Uterus (tissue), 4 donors: ENCODE data around the gene MTF1. TPM values are rescaled to one million over a fixed set of nuclear protein-coding genes. Genes with fewer than 3 reads are reported as not detected.

ENCODE experiments used
- DNase-seq, 2 donors: peaks; one replicate each; pipeline ENCODE4 v3.0.0-alpha.2; 2019 to 2020
- H3K27ac ChIP-seq, 2 donors: fragments of 200-600 bp; sonication (generic); 1 replicate in 1 of 2; 2 replicates in 1 of 2; pipeline ENCODE4 v1.5.1; 2016 to 2018
- H3K27me3 ChIP-seq, 2 donors: fragments of 200-600 bp; sonication (generic); one replicate each; pipeline ENCODE4 v1.5.1; 2018 to 2019; ENCODE audit warnings: control low read depth in 1 of 2
- H3K36me3 ChIP-seq, 2 donors: fragments of 200-600 bp; sonication (generic); one replicate each; pipeline ENCODE4 v1.5.1; 2019; ENCODE audit warnings: control low read depth in 1 of 2
- H3K4me1 ChIP-seq, 2 donors: fragments of 200-600 bp; sonication (generic); one replicate each; pipeline ENCODE4 v1.5.1; 2018 to 2019; ENCODE audit warnings: control low read depth in 1 of 2
- H3K4me3 ChIP-seq, 2 donors: fragments of 200-600 bp; sonication (generic); 1 replicate in 1 of 2; 2 replicates in 1 of 2; pipeline ENCODE4 v1.5.1; 2018 to 2019; ENCODE audit warnings: mild to moderate bottlenecking in 1 of 2
- H3K9me3 ChIP-seq, 2 donors: fragments of 200-600 bp; sonication (generic); one replicate each; pipeline ENCODE4 v1.5.1; 2019; ENCODE audit warnings: control low read depth in 1 of 2
- POLR2A ChIP-seq, 2 donors: fragments of 450-650 bp; IDR thresholded peaks; one replicate each; pipeline ENCODE4 v1.6.1; 2016; ENCODE audit warnings: antibody characterized with exemption in 2 of 2, mild to moderate bottlenecking in 1 of 2, moderate library complexity in 1 of 2
- intact Hi-C: fragments of 100-400 bp; cut with DNase I; formaldehyde crosslinking; loops from one replicate; pipeline ENCODE4 v1.15.1; 2023; ENCODE audit warnings: low total_unique reads
- total RNA-seq, 4 donors: library from RNA; depleted of rRNA in 3 of 4; stranded (reverse); fragments of >200 nt in 3 of 4; gene quantifications; one replicate each; pipeline versions ENCODE4 v1.1.0 to v1.2.4, GENCODE V29; 2014 to 2023
- TF ChIP-seq, protein P1 (sequence below), 4 experiments: fragments of 200-600 bp in 2 of 4; fragments of 450-650 bp in 2 of 4; sonication (generic) in 2 of 4; IDR thresholded peaks; one replicate each; pipeline ENCODE4 v1.5.1; 2016 to 2019; ENCODE audit warnings: antibody characterized with exemption in 4 of 4, mild to moderate bottlenecking in 2 of 4, moderate library complexity in 1 of 4
- donor health status: DM: yes; HTN: yes; CAD: no.

MTF1 gene
- total RNA-seq, 4 donors from 2014 or later = 1.5 to 20.5 (median 4.8) TPM

- no peak overlapping the region for H3K27ac ChIP-seq
- no peak for DNase-seq
- peaks cover 0 to 4% of the 10 kb centered on the region in 2 donors for H3K4me1 ChIP-seq
- no peaks in the 10 kb centered on the region for H3K9me3 ChIP-seq
- no peak overlapping the region for H3K4me3 ChIP-seq
- TF ChIP-seq, protein P1, sequence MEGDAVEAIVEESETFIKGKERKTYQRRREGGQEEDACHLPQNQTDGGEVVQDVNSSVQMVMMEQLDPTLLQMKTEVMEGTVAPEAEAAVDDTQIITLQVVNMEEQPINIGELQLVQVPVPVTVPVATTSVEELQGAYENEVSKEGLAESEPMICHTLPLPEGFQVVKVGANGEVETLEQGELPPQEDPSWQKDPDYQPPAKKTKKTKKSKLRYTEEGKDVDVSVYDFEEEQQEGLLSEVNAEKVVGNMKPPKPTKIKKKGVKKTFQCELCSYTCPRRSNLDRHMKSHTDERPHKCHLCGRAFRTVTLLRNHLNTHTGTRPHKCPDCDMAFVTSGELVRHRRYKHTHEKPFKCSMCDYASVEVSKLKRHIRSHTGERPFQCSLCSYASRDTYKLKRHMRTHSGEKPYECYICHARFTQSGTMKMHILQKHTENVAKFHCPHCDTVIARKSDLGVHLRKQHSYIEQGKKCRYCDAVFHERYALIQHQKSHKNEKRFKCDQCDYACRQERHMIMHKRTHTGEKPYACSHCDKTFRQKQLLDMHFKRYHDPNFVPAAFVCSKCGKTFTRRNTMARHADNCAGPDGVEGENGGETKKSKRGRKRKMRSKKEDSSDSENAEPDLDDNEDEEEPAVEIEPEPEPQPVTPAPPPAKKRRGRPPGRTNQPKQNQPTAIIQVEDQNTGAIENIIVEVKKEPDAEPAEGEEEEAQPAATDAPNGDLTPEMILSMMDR (IDR thresholded peaks at IDR 0.05) = no peak
- TF ChIP-seq POLR2A (IDR thresholded peaks at IDR 0.05) = no peak
- H3K36me3 ChIP-seq = no peaks in the 10 kb centered on the region
- intact Hi-C loops = no loop called here
- H3K27me3 ChIP-seq = no peaks in the 10 kb centered on the region
Measured at GRCh38 chr1:37851262-37851661, 8.1 kb downstream of the MTF1 start.

DNA sequence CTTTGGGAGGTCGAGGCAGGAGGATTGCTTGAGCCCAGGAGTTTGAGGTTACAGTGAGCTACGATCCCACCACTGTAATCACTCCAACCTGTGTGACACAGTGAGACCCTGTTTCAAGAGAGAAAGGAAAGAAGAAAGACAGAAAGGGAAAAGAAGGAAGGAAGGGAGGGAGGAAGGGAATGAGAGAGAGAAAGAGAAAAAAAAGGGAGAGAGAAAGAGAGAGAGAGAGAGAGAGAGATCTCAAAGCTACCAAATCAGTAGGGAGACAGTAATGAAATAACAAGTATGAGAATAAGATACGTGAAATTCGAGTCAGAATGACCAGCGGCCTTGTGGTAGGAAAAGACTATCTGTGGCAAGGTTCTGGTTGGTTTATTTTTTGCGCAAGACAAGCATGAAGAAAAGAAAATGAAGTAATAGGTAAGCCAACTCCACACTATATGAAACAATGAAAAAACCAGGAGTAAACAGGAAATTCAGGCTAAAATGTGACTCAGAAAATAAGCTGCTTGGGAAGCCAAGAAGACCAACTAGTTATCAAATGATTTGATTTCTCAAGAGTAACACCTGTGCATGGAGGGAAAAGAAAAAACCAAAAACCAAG lies 8.9 kb downstream of the MTF1 start:
- H3K27ac ChIP-seq = no peak overlapping the region
- DNase-seq = no peak
- no peaks in the 10 kb centered on the region for H3K9me3 ChIP-seq
- H3K36me3 ChIP-seq = no peaks in the 10 kb centered on the region
- intact Hi-C loops = no loop called here
- TF ChIP-seq, protein P1 (IDR thresholded peaks at IDR 0.05) = no peak
- no peak for TF ChIP-seq POLR2A (IDR thresholded peaks at IDR 0.05)
- H3K4me1 ChIP-seq = peaks cover 0 to 4% of the 10 kb centered on the region in 2 donors
- H3K4me3 ChIP-seq = no peak overlapping the region
- no peaks in the 10 kb centered on the region for H3K27me3 ChIP-seq

DNA sequence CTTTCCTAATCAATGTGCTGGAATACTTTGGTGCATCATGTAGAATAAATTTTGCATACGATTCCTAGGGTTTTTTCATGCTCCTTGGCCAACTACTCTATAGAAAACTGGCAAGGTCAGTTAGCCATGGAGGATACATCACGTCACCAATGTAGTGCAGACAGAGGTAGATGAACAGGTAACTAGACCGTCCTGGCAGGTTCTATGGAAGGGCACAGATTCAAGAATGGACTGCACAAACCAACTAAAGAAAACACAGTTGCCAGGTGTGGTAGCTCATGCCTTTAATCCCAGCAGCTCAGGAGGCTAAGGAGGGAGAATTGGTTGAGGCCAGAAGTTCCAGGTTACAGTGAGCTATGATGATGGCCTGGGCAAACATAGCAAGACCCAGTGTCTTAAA lies 9.9 kb downstream of the MTF1 start:
- Histone ChIP-seq H3K36me3 (no peaks in the 10 kb centered on the region), H3K27me3 (no peaks in the 10 kb centered on the region), H3K4me3 (no peak overlapping the region), H3K9me3 (no peaks in the 10 kb centered on the region), H3K27ac (no peak overlapping the region), H3K4me1 (peaks cover 0 to 4% of the 10 kb centered on the region in 2 donors)
- intact Hi-C loops = no loop called here
- DNase-seq = no peak
- no peak for TF ChIP-seq POLR2A (IDR thresholded peaks at IDR 0.05)
- TF ChIP-seq, protein P1 (IDR thresholded peaks at IDR 0.05) = no peak

DNA sequence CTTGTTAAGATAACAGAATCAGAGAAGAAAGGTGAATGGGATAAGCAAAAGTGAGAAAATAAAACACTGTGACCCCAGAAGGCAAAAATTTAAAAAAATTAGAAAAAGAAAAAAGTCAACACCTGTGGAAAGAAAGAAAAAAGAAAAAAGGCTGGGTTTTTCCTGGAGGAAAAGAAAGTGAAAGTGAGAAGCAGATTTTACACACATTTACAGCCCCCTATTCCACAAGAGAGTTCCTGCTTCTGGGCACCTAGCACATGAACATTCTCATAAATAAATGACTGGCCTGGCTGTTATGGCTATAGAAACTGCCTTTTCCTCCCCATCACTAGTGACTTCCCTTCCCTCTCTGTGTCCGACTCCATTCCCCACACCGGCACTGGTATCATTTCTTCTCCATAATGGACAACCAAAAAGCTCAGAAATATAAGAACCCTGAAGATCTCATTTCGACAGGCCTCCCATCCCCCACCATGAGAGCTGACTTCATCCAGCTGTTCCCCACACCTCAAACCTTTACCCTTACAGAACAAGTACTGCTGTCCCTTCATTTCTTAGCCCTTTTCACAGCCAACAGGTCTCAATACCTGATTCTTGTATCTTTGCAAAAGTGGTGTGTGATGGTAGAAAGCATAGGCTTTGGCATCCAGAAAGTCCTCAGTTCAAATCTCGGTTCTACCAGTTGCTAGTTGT lies 12.6 kb downstream of the MTF1 start:
- TF ChIP-seq, protein P1 (IDR thresholded peaks at IDR 0.05) = no peak
- TF ChIP-seq POLR2A (IDR thresholded peaks at IDR 0.05) = no peak
- Histone ChIP-seq H3K4me1 (peaks cover 0 to 4% of the 10 kb centered on the region in 2 donors), H3K4me3 (no peak overlapping the region), H3K36me3 (no peaks in the 10 kb centered on the region), H3K27ac (no peak overlapping the region), H3K9me3 (no peaks in the 10 kb centered on the region), H3K27me3 (no peaks in the 10 kb centered on the region)
- intact Hi-C loops = no loop called here
- no peak for DNase-seq

- no peak overlapping the region for H3K27ac ChIP-seq
- TF ChIP-seq, protein P1 (IDR thresholded peaks at IDR 0.05) = no peak
- TF ChIP-seq POLR2A (IDR thresholded peaks at IDR 0.05) = no peak
- H3K9me3 ChIP-seq = no peaks in the 10 kb centered on the region
- H3K27me3 ChIP-seq = no peaks in the 10 kb centered on the region
- DNase-seq = no peak
- no peak overlapping the region for H3K4me3 ChIP-seq
- no peaks in the 10 kb centered on the region for H3K4me1 ChIP-seq
- no peaks in the 10 kb centered on the region for H3K36me3 ChIP-seq
- intact Hi-C loops = no loop called here
Measured at GRCh38 chr1:37845786-37846185, 13.6 kb downstream of the MTF1 start.
